Upper lobe of left lung (tissue), 6 donors: ENCODE results near the gene DHRS7B. TPM values are rescaled to one million over a fixed set of nuclear protein-coding genes. Genes with fewer than 3 reads are reported as not detected.

Experiments used
- ATAC-seq, 2 donors: fragments of 200-7000 bp; cut with Tn5 transposase; one replicate each; pipeline ENCODE4 v1.9.1; 2022; ENCODE audit warnings: mild to moderate bottlenecking in 2 of 2, moderate library complexity in 2 of 2; ENCODE audit not compliant: low FRiP score in 2 of 2
- DNase-seq, 2 donors: peaks; one replicate each; pipeline ENCODE4 v3.0.0-alpha.2; 2019 to 2020
- H3K27ac ChIP-seq, 4 donors: fragments of 200-600 bp; sonication (generic); one replicate each; pipeline ENCODE4 v1.5.1; 2016 to 2019
- H3K27me3 ChIP-seq, 4 donors: fragments of 200-600 bp; sonication (generic); one replicate each; pipeline ENCODE4 v1.5.1; 2017 to 2019
- H3K36me3 ChIP-seq, 4 donors: fragments of 200-600 bp; sonication (generic); one replicate each; pipeline ENCODE4 v1.5.1; 2016 to 2019
- H3K4me1 ChIP-seq, 4 donors: fragments of 200-600 bp; sonication (generic); one replicate each; pipeline ENCODE4 v1.5.1; 2018 to 2019
- H3K4me3 ChIP-seq, 4 donors: fragments of 200-600 bp; sonication (generic); one replicate each; pipeline ENCODE4 v1.5.1; 2017 to 2019; ENCODE audit warnings: mild to moderate bottlenecking in 2 of 4, moderate library complexity in 1 of 4
- H3K9me3 ChIP-seq, 4 donors: fragments of 200-600 bp; sonication (generic); one replicate each; pipeline ENCODE4 v1.5.1; 2018 to 2019
- EP300 ChIP-seq, 4 donors: sonication (generic); formaldehyde crosslinking; IDR thresholded peaks; one replicate each; pipeline ENCODE4 v1.5.1; 2017; ENCODE audit warnings: antibody characterized with exemption in 4 of 4, control low read depth in 2 of 4
- POLR2A ChIP-seq, 4 donors: fragments of 450-650 bp; IDR thresholded peaks; one replicate each; pipeline ENCODE4 v1.5.1; 2016 to 2017; ENCODE audit warnings: antibody characterized with exemption in 4 of 4, mild to moderate bottlenecking in 2 of 4
- POLR2AphosphoS5 ChIP-seq, 2 donors: sonication (generic); formaldehyde crosslinking; IDR thresholded peaks; one replicate each; pipeline ENCODE4 v1.5.1; 2017; ENCODE audit warnings: antibody characterized with exemption in 2 of 2
- WGBS, 2 donors: methylation state at CpG; one replicate each; pipeline ENCODE4 v1.1.5; 2017 to 2018; 5-methylcytosine and 5-hydroxymethylcytosine counted together
- total RNA-seq, 6 donors: library from RNA; depleted of rRNA in 4 of 6; stranded (reverse); fragments of >200 nt in 4 of 6; gene quantifications; one replicate each; pipeline versions ENCODE4 v1.1.0 to v1.2.1, GENCODE V29; 2016 to 2021
- TF ChIP-seq, protein P1 (sequence below), 6 experiments: fragments of 450-650 bp in 4 of 6; fragments of 200-600 bp in 2 of 6; sonication (generic) in 2 of 6; IDR thresholded peaks; one replicate each; pipeline ENCODE4 v1.5.1; 2016 to 2019; ENCODE audit warnings: antibody characterized with exemption in 6 of 6
- donor health status: DM: no; HTN: no; CAD: no; lungs with moderate emphysema.
- donor health status: DM: no; HTN: yes; CAD: no; lungs with severe emphysema.

Gene DHRS7B
- total RNA-seq, 6 donors from 2014 or later: 16.8 to 47.2 (median 30.2) TPM

DNA sequence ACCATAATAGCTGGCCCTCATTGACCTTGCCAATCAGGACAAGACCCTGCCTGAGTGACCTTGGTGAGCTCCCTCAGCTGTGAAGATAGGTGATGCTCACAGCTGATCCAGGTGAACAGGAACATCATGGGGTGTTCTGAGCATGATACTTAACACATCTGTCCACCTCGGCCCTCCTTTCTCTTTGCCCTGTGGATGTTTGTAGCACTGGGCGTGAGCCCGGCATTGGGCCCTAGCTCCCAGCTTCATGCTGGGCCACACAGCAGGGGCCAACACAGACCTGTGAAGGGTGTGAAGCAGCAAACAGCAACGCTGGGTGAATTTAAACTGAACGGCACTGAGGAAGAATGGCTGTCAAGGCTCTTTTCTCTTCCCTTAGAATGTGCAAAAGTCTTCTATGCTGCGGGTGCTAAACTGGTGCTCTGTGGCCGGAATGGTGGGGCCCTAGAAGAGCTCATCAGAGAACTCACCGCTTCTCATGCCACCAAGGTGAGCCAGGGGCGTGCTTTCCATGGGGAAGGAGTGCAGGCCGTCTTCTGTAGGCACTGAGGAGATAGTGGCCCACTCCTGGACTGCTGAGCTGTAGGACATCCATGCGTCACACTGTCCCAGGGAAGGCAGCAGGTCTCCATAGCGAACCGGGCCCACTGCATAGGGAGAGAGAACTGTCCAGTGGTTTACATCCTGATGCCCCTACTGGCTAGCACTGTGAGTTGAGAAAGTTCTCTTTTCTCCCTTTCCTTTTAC, 51.3 kb downstream of the DHRS7B start:
- H3K4me1 ChIP-seq: peaks cover 0 to 14% (median 9%) of the 10 kb centered on the region in 4 donors
- H3K27me3 ChIP-seq: no peaks in the 10 kb centered on the region
- 93 to 95% methylated on average over 13 of the region's 13 CpGs for WGBS, 2 donors
- DNase-seq (peak in 1 of 2 donors; percentile 10), ATAC-seq (no peak)
- H3K4me3 ChIP-seq: no peak overlapping the region
- peaks cover 0 to 16% (median 6%) of the 10 kb centered on the region in 4 donors for H3K36me3 ChIP-seq
- H3K9me3 ChIP-seq: no peaks in the 10 kb centered on the region
- TF ChIP-seq POLR2AphosphoS5 (IDR thresholded peaks at IDR 0.05) (no peak), EP300 (IDR thresholded peaks at IDR 0.05) (no peak), POLR2A (IDR thresholded peaks at IDR 0.05) (no peak)
- TF ChIP-seq, protein P1, sequence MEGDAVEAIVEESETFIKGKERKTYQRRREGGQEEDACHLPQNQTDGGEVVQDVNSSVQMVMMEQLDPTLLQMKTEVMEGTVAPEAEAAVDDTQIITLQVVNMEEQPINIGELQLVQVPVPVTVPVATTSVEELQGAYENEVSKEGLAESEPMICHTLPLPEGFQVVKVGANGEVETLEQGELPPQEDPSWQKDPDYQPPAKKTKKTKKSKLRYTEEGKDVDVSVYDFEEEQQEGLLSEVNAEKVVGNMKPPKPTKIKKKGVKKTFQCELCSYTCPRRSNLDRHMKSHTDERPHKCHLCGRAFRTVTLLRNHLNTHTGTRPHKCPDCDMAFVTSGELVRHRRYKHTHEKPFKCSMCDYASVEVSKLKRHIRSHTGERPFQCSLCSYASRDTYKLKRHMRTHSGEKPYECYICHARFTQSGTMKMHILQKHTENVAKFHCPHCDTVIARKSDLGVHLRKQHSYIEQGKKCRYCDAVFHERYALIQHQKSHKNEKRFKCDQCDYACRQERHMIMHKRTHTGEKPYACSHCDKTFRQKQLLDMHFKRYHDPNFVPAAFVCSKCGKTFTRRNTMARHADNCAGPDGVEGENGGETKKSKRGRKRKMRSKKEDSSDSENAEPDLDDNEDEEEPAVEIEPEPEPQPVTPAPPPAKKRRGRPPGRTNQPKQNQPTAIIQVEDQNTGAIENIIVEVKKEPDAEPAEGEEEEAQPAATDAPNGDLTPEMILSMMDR (IDR thresholded peaks at IDR 0.05): no peak
- no peak overlapping the region for H3K27ac ChIP-seq

DNA sequence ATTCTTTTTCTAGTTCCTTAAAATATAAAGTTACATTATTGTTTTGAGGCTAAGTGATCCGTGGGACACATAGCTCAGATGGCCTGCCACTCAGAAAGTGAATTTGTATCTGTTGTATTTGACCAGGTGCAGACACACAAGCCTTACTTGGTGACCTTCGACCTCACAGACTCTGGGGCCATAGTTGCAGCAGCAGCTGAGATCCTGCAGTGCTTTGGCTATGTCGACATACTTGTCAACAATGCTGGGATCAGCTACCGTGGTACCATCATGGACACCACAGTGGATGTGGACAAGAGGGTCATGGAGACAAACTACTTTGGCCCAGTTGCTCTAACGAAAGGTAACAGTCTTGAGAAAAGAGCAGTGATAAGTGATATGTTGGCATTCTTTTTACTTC, 56.7 kb downstream of the DHRS7B start:
- Histone ChIP-seq H3K27me3 (no peaks in the 10 kb centered on the region), H3K9me3 (no peaks in the 10 kb centered on the region), H3K27ac (no peak overlapping the region), H3K36me3 (peaks cover 5 to 29% (median 22%) of the 10 kb centered on the region in 4 donors), H3K4me3 (no peak overlapping the region), H3K4me1 (peaks cover 0 to 10% (median 3%) of the 10 kb centered on the region in 4 donors)
- DNase-seq: no peak
- TF ChIP-seq, protein P1 (IDR thresholded peaks at IDR 0.05): no peak
- TF ChIP-seq POLR2AphosphoS5 (IDR thresholded peaks at IDR 0.05) (no peak), EP300 (IDR thresholded peaks at IDR 0.05) (no peak), POLR2A (IDR thresholded peaks at IDR 0.05) (no peak)
- no peak for ATAC-seq
- WGBS, 2 donors: 80 to 82% methylated on average over 4 to 5 of the region's 5 CpGs

DNA sequence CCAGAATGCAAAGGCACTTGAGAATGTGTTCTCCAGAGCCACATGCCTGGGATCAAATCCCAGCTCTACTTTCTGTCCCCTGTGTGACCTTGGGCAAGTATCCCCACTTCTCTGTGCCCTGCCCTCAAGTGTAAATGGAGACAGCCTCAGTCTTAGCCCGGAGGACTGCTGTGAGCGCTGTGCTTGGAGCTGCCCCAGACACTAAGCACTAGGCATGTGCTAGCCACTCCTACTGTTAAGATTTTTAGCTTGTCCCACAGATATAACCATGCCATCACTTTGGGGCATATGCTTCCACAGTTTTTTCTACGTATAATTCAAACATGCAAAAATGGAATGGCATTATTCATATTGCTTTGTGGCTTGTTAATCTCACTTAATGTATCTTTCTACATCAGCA, 57.8 kb downstream of the DHRS7B start:
- Histone ChIP-seq H3K4me3 (no peak overlapping the region), H3K4me1 (peaks cover 0 to 10% (median 3%) of the 10 kb centered on the region in 4 donors), H3K27me3 (no peaks in the 10 kb centered on the region), H3K36me3 (peaks cover 5 to 34% (median 21%) of the 10 kb centered on the region in 4 donors), H3K27ac (no peak overlapping the region), H3K9me3 (no peaks in the 10 kb centered on the region)
- no peak for ATAC-seq
- DNase-seq: no peak
- WGBS, 2 donors: 89 to 97% methylated on average over 3 of the region's 3 CpGs
- no peak for TF ChIP-seq POLR2AphosphoS5 (IDR thresholded peaks at IDR 0.05)
- TF ChIP-seq EP300 (IDR thresholded peaks at IDR 0.05): no peak
- TF ChIP-seq POLR2A (IDR thresholded peaks at IDR 0.05): no peak
- TF ChIP-seq, protein P1 (IDR thresholded peaks at IDR 0.05): no peak

DNA sequence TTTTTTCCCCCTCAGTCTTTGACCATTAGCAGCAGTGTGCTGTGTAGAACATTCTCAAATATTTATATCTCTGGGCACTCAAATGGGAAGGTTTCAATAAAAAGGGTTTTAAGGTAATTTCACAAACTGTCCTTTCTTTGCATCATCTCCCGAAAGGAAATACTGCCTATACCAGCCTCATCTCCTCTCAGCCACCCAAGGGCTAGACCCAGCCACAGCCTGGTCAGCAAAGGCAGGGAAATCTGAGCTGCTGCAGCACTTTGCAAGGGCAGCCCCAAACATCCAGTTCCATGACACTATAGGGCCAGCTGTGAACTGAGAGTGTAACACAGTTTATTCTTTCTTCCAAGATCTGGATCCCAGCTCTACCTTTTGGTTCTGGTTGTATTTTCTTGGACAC, 58.3 kb downstream of the DHRS7B start:
- Histone ChIP-seq H3K4me1 (peaks cover 0 to 10% (median 3%) of the 10 kb centered on the region in 4 donors), H3K9me3 (no peaks in the 10 kb centered on the region), H3K27me3 (no peaks in the 10 kb centered on the region), H3K36me3 (peaks cover 5 to 36% (median 24%) of the 10 kb centered on the region in 4 donors), H3K4me3 (no peak overlapping the region), H3K27ac (no peak overlapping the region)
- no peak for TF ChIP-seq EP300 (IDR thresholded peaks at IDR 0.05)
- TF ChIP-seq POLR2A (IDR thresholded peaks at IDR 0.05): no peak
- TF ChIP-seq POLR2AphosphoS5 (IDR thresholded peaks at IDR 0.05): no peak
- TF ChIP-seq, protein P1 (IDR thresholded peaks at IDR 0.05): no peak
- ATAC-seq: no peak
- DNase-seq: no peak
- 89 to 92% methylated on average over 1 of the region's 1 CpG for WGBS, 2 donors
